ENCODE data around the gene AMIGO3. TPM values are rescaled to one million over a fixed set of nuclear protein-coding genes. Genes with fewer than 3 reads are reported as not detected.
A peak's percentile ranks its signal among the peaks of the same experiment; 100 is the strongest.

The AMIGO3 gene
- total RNA-seq, 1 donor from 2014 or later: not detected

- Histone ChIP-seq H3K36me3 (ENCODE audit: control insufficient read depth, insufficient read depth, low read length) (peaks cover 24% of the 10 kb centered on the region), H3K4me3 (ENCODE audit: low read depth, low read length) (no peak overlapping the region), H3K27me3 (ENCODE audit: control insufficient read depth, insufficient read depth, low read length) (no peaks in the 10 kb centered on the region)
- DNase-seq (ENCODE audit: low read depth) (no peak), FAIRE-seq (no peak)
- TF ChIP-seq CTCF (IDR thresholded peaks at IDR 0.05; ENCODE audit: insufficient read depth, low read length, severe bottlenecking): no peak
Observed at GRCh38 chr3:49704629-49705028, 14.9 kb downstream of the AMIGO3 start.

GRCh38 chr3:49703956-49704355 is 15.5 kb downstream of the AMIGO3 start:
- TF ChIP-seq CTCF (IDR thresholded peaks at IDR 0.05; ENCODE audit: insufficient read depth, low read length, severe bottlenecking): no peak
- Histone ChIP-seq H3K4me3 (ENCODE audit: low read depth, low read length) (no peak overlapping the region), H3K36me3 (ENCODE audit: control insufficient read depth, insufficient read depth, low read length) (peaks cover 24% of the 10 kb centered on the region), H3K27me3 (ENCODE audit: control insufficient read depth, insufficient read depth, low read length) (no peaks in the 10 kb centered on the region)
- DNase-seq (ENCODE audit: low read depth): no peak
- FAIRE-seq: no peak

- no peak overlapping the region for H3K4me3 ChIP-seq (ENCODE audit: low read depth, low read length)
- H3K27me3 ChIP-seq (ENCODE audit: control insufficient read depth, insufficient read depth, low read length): no peaks in the 10 kb centered on the region
- DNase-seq (ENCODE audit: low read depth) (peak; percentile 52), FAIRE-seq (no peak)
- peaks cover 28% of the 10 kb centered on the region for H3K36me3 ChIP-seq (ENCODE audit: control insufficient read depth, insufficient read depth, low read length)
- peak; percentile 94 for TF ChIP-seq CTCF (IDR thresholded peaks at IDR 0.05; ENCODE audit: insufficient read depth, low read length, severe bottlenecking)
Observed at GRCh38 chr3:49703443-49703927, 16.0 kb downstream of the AMIGO3 start.

- no peak for TF ChIP-seq CTCF (IDR thresholded peaks at IDR 0.05; ENCODE audit: insufficient read depth, low read length, severe bottlenecking)
- Histone ChIP-seq H3K27me3 (ENCODE audit: control insufficient read depth, insufficient read depth, low read length) (no peaks in the 10 kb centered on the region), H3K36me3 (ENCODE audit: control insufficient read depth, insufficient read depth, low read length) (peaks cover 28% of the 10 kb centered on the region), H3K4me3 (ENCODE audit: low read depth, low read length) (no peak overlapping the region)
- DNase-seq (ENCODE audit: low read depth): no peak
- no peak for FAIRE-seq
Observed at GRCh38 chr3:49702672-49703071, 16.8 kb downstream of the AMIGO3 start.

- Histone ChIP-seq H3K36me3 (ENCODE audit: control insufficient read depth, insufficient read depth, low read length) (peaks cover 31% of the 10 kb centered on the region), H3K27me3 (ENCODE audit: control insufficient read depth, insufficient read depth, low read length) (no peaks in the 10 kb centered on the region), H3K4me3 (ENCODE audit: low read depth, low read length) (no peak overlapping the region)
- peak; percentile 66 for TF ChIP-seq CTCF (IDR thresholded peaks at IDR 0.05; ENCODE audit: insufficient read depth, low read length, severe bottlenecking)
- no peak for DNase-seq (ENCODE audit: low read depth)
- no peak for FAIRE-seq
Observed at GRCh38 chr3:49701388-49702077, 18.0 kb downstream of the AMIGO3 start.

Measured in bronchial epithelial cell (primary cell).